NCI-H774 (cell line): ENCODE measurements around the gene TSEN34.
"Not testable (repeated sequence)": the region's sequence is repeated elsewhere in the genome, so short reads cannot be mapped to it uniquely, and the experiment has no call there.

Source experiments
- DNase-seq: peaks from one replicate; lab custom pipeline; 2025; lab: John Stamatoyannopoulos, UW

Gene TSEN34

GRCh38 chr19:54239491-54240371 lies 48.6 kb downstream of the TSEN34 start:
- DNase-seq = not testable (repeated sequence)

- DNase-seq = not testable (repeated sequence)
Observed at GRCh38 chr19:54240372-54241336, 49.5 kb downstream of the TSEN34 start.

GRCh38 chr19:54242234-54242633 lies 51.1 kb downstream of the TSEN34 start:
- DNase-seq = not testable (repeated sequence)

GRCh38 chr19:54242646-54243045 lies 51.5 kb downstream of the TSEN34 start, which contains the start of gene LILRA6:
LILRA6 (minus strand) TSS chr19:54242790.
- DNase-seq = not testable (repeated sequence)

- DNase-seq = not testable (repeated sequence)
Observed at GRCh38 chr19:54243809-54244208, 52.7 kb downstream of the TSEN34 start.
